ENCODE data around the gene TINCR.

TINCR gene

GRCh38 chr19:5588906-5589676 is 21.3 kb upstream of the TINCR start:
- no peak for DNase-seq

DNA sequence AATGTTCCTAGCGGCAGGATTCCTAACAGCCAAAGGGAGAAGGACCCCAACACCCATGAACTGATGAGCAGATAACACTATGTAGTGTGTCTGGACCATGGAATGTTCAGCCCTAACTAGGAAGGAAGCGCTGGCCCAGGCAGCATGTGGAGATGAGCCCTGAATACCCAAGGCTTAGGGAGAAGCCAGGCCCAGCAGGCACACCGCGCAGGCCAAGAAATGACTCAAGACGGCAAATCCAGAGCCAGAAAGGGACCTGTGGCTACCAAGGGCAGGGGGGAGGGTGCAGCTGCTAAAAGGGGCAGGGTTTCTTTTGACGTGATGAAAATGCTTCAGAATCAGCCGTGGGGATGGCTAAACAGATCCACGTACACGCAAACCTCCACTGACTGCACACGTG is 20.7 kb upstream of the TINCR start:
- DNase-seq, result no peak

GRCh38 chr19:5587661-5588060 is 19.9 kb upstream of the TINCR start:
- DNase-seq, result no peak

GRCh38 chr19:5587071-5587455 is 19.3 kb upstream of the TINCR start:
- DNase-seq, result no peak

DNA sequence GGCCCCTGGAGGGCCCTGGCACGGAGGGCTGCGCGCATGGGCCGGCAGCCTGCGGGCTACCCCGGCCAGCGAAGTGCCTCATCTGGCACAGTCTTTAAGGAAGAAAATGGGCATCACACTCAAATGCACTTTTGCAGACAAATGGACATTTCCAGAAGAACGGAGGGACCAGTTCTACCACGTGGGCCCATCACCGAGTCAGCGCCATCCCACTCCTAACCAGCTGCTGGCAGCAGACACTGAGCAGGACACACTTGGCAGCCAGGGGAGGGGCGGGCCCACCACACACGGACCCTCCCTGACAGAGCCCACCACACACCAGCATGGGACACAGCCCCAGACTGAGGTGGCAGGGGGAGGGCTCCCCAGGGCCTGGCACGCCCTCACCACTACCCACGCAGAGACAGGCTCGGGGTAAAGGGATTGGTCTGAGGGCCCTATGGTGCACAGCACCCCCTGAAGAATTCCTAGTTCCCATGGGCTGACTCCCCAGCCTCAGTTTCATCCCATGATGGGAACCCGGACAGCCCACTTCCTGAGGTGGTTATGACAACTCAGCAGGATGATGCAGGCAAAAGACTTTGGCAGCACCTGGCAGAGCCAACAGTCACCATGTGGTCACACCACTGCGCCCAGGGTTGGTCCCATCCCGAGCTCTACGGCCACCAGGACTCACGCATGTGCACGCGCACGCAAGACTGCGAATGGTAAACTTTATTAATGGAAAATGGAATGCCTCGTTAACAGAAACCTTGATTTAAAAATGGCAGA is 18.7 kb upstream of the TINCR start:
- peak in 1 of 2 experiments; percentile 31 for DNase-seq

DNA sequence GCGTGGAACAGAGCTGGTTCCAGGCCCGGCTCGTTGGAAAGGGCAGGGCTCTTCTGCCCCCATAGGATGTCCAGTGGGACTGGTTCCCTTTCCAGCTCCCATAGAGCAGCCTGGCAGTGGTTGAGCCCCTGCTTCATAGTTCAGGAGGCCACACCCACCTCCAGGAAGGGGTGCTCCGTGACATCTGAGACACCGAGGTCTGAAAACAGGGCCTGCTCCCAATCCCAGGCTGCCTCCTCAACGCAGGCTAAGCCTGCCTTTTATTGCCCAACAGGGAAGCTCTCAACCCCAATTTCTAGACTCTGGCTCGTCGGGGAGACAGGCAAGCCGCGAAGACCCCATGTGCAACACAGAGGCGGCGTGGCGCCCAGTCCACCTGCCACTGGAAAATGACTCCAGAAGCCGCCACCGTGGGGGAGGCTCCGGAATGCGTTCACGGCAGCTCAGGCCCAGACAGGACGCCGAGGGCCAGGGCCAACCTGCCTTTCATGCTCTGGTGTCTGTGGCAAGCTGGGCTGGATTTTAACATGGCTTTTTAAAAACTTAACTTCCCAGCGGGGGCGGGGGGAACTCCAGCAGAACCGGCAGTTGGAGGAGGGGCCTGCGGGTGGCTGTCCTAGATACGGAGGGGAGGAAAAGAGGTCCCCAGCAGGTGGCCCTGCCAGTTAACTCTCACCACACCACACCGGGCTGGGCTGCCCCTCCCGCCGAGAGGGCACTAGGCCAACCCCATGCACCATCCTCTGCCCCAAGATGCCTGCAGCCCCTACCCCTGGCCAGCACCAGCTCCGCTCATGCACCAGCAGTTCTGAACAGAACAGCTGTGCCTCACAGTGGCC is 17.9 kb upstream of the TINCR start:
- peak; percentile 50 to 70 for DNase-seq

DNA sequence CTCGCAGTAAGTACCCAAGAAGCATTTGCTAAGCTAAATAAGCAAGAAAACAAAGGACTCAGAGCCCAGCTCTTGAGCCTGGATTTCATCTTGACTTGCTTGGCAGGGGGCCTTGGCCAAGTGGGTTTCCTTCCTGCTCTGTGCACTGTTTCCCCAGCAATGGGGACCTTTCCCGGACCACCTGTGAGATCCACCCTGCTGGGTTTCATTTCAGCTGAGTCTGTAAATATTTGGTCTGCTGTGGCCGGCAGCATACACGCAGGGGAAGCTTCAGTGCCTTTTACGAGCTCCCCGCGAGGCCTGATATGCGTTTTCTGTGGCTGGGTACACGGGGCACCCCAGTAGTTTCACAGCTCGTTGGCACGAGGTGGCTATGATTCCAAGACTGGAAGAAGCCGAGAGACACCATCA is 12.4 kb upstream of the TINCR start:
- DNase-seq, result no peak

DNA sequence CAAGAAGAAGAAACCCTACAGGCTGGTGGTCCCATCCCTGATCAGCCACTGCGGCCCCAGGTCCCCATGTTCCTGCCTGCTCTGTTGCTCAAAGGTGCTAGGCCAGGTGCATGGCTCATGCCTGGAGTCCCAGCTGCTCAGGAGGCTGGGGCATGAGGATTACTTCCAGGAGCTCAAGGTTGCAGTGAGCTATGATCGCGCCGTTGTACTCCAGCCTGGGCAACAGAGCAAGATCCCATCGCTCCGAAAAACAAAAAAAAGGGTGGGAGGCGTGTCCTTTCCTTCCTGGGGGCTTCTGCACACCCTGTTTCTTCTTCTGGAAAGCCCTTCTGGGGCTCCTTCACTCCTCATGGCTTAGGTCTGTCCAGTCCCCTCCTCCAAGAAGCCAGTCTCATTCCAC is 11.9 kb upstream of the TINCR start:
- no peak for DNase-seq

DNA sequence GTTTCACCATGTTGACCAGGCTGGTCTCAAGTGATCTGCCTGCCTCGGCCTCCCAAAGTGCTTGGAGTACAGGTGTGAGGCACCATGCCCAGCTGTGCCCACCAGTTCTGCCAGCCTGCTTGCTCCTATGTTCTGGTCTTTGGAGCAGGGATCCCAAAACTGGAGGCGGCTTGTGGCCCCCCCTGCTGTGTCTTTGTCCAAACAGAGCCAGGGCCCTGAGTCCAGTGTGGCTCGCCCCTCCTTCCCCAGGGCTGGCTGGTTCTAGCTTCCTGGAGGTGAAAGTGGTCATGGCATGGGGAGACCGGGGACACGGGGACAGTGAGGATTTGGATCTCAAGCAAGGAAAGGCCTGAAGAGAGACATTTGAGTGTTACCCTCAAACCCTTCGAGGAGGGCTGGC is 11.5 kb upstream of the TINCR start:
- DNase-seq, result no peak

GRCh38 chr19:5578097-5578846 is 10.5 kb upstream of the TINCR start:
- peak; percentile 77 to 81 for DNase-seq

GRCh38 chr19:5575590-5575989 is 7.8 kb upstream of the TINCR start:
- no peak for DNase-seq

- no peak for DNase-seq
Observed at GRCh38 chr19:5572556-5573286, 5.0 kb upstream of the TINCR start.

DNA sequence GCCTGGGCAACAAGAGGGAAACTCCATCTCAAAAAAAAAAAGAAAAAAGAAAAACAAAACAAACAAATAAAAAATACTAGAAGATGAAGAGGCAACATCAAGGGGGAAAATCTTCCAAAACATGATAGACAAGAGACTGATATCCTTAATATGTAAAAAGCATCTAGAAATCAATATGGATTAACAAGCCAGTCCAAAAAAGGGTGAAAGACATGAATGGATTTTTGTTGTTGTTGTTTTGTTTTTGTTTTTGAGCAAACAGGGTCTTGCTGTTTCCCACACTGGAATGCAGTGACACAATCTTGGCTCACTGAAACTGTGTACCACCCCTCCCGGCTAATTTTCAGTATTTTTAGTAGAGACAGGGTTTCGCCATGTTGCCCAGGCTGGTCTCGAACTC is 4.0 kb upstream of the TINCR start:
- no peak for DNase-seq

GRCh38 chr19:5567970-5568407 is 236 bp upstream of the TINCR start:
- no peak for DNase-seq

DNA sequence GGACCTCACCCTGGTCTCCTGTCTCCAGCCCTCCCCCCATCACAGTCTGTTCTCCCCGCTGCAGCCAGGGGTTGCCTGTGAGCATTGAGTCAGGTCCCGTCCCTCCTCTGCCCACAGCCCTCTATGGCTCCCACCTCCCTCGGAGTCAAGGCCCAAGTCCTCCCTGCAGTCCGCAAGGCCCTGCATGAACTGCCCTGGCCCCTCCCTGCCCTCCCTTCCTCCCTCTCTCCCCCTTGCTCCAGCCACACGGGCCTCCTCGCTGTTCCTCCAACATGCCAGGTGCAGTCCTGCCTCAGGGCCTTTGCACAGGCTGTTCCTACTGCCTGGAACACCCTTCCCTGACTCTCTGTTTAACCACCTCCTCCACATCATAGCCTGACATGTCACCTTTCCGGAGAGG is 2.8 kb downstream of the TINCR start:
- no peak for DNase-seq

DNA sequence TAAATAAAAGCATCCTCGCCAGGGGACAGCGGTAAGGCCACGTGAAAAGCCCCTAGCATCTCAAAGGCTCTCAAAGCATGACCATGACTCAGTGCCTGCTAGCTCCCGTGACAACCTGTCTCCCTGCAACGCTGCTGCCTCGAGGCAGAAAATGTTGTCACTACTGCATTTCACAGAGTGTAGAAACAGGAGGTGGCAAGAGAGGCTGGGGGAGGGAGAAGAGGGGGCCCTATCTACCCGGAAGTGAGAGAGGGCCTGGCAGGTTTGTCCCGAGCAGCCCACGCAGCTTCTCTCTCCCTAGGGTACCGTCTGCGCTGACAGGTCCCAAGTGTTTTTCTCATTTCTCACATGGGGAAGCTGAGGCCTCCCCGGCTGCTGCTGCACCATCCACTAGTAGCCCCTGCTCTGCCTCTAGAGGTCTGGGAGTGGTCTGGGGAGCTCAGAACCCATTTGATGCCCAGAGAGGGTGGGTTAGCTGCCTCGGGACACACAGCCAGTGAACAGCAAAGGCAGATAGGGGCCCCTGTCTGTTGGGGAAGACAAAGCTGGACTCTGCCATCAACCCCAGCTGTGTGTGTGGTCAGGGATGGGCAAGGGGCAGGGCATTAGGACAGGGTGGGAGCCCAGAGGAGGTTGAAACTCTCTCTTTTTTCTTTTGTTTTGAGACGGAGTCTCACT is 3.7 kb downstream of the TINCR start:
- no peak for DNase-seq

DNA sequence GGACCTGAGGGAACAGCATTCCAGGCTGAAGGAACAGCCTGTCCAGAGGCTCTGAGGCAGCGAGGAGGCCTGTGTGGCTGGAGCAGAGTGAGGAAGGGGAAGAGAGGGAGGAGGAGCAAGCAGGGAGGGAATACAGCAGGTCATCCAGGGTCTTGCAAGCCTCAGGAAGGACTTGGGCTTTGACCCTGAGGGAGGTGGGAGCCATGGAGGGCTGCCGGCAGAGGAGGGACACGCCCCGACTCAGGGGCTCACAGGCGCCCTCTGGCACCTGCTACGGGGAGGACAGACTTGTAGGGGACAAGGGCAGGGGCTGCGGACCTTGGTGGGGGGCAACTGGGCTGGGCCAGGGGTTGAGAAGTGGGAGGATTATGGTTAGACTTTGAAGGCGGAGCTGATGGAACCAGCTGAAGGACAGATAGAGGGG is 4.7 kb downstream of the TINCR start:
- no peak for DNase-seq

- DNase-seq, result no peak
Observed at GRCh38 chr19:5562280-5562679, 5.5 kb downstream of the TINCR start.

DNA sequence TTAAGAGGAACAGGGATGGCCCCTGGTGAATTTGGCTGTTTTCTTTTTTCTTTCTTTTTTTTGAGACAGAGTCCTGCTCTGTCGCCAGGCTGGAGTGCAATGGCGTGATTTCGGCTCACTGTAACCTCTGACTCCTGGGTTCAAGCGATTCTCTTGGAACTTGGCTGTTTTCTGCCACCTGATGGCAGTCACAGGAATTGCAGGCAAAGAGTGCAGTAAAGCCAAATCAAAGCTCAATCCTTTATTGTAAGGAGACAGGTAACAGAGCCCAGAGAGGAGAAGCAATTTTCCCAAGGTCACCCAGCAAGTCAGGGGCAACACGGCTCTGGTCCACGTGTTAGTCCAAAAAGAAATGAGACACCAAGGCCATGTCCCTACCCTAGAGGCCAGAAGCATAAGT is 6.2 kb downstream of the TINCR start:
- no peak for DNase-seq

DNA sequence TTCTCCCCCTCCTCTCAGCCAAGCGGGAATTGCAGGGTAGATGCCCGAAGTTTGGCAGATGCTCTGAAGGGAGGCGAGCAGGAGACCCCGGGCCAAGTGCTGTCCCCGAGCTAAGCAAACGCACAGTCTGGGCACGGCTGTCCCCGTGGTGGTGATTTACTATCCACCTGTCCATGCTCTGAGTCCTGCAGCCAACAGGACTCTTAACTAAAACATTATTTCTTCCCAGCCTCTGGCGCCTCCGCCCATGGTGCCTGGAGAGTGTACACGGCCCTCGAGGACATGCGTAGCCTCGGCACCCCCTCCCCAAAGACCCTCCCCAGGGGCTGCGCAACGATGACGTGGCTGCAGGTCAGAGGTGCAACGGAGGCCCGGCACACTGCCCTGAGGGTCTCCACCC is 7.6 kb downstream of the TINCR start:
- DNase-seq, result no peak

DNA sequence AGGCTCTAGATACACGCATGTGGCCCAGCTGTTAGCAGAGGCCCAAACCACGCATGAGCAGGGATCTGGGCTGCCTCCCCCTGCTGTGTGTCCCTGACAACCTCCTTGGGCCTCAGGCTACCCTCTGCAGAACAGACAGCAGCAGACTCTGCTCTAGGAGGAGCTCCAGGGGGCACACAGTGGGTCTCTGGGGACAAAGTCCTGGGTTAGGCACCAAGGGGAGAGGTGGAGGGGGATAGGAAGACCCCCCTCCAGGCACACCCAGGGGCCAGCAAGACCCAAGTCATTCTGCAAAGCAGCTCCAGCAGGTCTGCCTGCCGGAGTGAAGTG is 8.0 kb downstream of the TINCR start:
- DNase-seq, result no peak

Measured in activated T-cell treated with anti-CD3 and anti-CD28 coated beads, Interleukin-2, amount 50 U/mL, for 48 hours (primary cell).